HCT116 (cell line): ENCODE data around the gene CDH10. TPM values are rescaled to one million over a fixed set of nuclear protein-coding genes. Genes with fewer than 3 reads are reported as not detected.

Experiments
- ATAC-seq: fragments of 200-7000 bp; cut with Tn5 transposase; 2 replicates; pipeline ENCODE4 v1.9.1; 2020; ENCODE audit warnings: mild to moderate bottlenecking, moderate library complexity
- BruUV-seq: library from RNA; stranded (reverse); fragments of 400-500 nt; replicated peaks from 2 replicates; lab custom pipeline; 2021; lab: Mats Ljungman, UMichigan
- CTCF ChIA-PET: fragments of 300-600 bp; sonication (Branson Sonifier 250); formaldehyde crosslinking; loops from one replicate; lab custom pipeline; 2021; ENCODE audit warnings: antibody characterized with exemption; lab: Charles Lee
- POLR2A ChIA-PET: fragments of 300-600, 350-600 bp; sonication (Branson Sonifier 250); formaldehyde crosslinking; loops from one replicate; lab custom pipeline; 2021; ENCODE audit warnings: antibody characterized with exemption; lab: Charles Lee
- RAD21 ChIA-PET, 2 experiments: fragments of 300-600 bp; sonication (Branson Sonifier 250); formaldehyde crosslinking; loops; one replicate each; lab custom pipeline; 2023; ENCODE audit warnings: low total read pairs in 2 of 2; ENCODE audit not compliant: uncharacterized antibody in 2 of 2, unreplicated experiment in 2 of 2, low non-redundant PET in 1 of 2; lab: Charles Lee
- DNase-seq: peaks from one replicate; pipeline ENCODE4 v3.0.0-alpha.2; 2010; ENCODE audit warnings: low read depth, low spot score
- H2AFZ ChIP-seq: fragments of 200-600 bp; shearing (Covaris generic), sonication (generic); 2 replicates; pipeline ENCODE4 v1.6.1; 2017; ENCODE audit warnings: low read depth, mixed run types, mixed read lengths, antibody characterized with exemption, low read length; ENCODE audit not compliant: poor library complexity, severe bottlenecking
- H3K27ac ChIP-seq: 2 replicates; pipeline ENCODE4 v1.5.1; 2012; ENCODE audit warnings: low read depth, low read length
- H3K27me3 ChIP-seq: fragments of 200-600 bp; sonication (generic); 2 replicates; pipeline ENCODE4 v1.6.1; 2016; ENCODE audit warnings: mixed run types, low read length, mixed read lengths; ENCODE audit not compliant: insufficient read depth
- H3K36me3 ChIP-seq, 2 experiments: fragments of 200-500 bp in 1 of 2; fragments of 200-600 bp in 1 of 2; sonication (Bioruptor generic) in 1 of 2; sonication (generic) in 1 of 2; 2 replicates each; pipeline versions ENCODE4 v1.5.1 to v1.6.1; 2014 to 2016; ENCODE audit warnings: low read length in 2 of 2, inconsistent platforms in 1 of 2, mixed read lengths in 1 of 2, mixed run types in 1 of 2; ENCODE audit not compliant: insufficient read depth in 2 of 2, control insufficient read depth in 1 of 2
- H3K4me1 ChIP-seq, 2 experiments: fragments of 200-600 bp in 1 of 2; sonication (generic) in 1 of 2; 2 replicates each; pipeline versions ENCODE4 v1.5.1 to v1.6.1; 2012 to 2017; ENCODE audit warnings: low read length in 2 of 2, inconsistent platforms in 1 of 2, mild to moderate bottlenecking in 1 of 2, mixed read lengths in 1 of 2, mixed run types in 1 of 2, moderate library complexity in 1 of 2; ENCODE audit not compliant: insufficient read depth in 2 of 2, control insufficient read depth in 1 of 2
- H3K4me2 ChIP-seq: fragments of 200-600 bp; sonication (generic); 2 replicates; pipeline ENCODE4 v1.6.1; 2017; ENCODE audit warnings: mixed run types, low read length, mixed read lengths
- H3K4me3 ChIP-seq, 2 experiments: fragments of 200-600 bp in 1 of 2; sonication (generic) in 1 of 2; replicated peaks in 1 of 2; 2 replicates each; pipeline ENCODE4 v1.5.1; 2011 to 2016; ENCODE audit warnings: low read length in 2 of 2, control low read depth in 1 of 2, low read depth in 1 of 2, mild to moderate bottlenecking in 1 of 2, mixed read lengths in 1 of 2, mixed run types in 1 of 2
- H3K79me2 ChIP-seq: fragments of 200-600 bp; sonication (generic); 2 replicates; pipeline ENCODE4 v1.6.1; 2017; ENCODE audit warnings: mild to moderate bottlenecking, mixed run types, low read length, moderate library complexity, mixed read lengths; ENCODE audit not compliant: insufficient read depth
- H3K9ac ChIP-seq: fragments of 200-600 bp; sonication (generic); 2 replicates; pipeline ENCODE4 v1.6.1; 2016; ENCODE audit warnings: low read length, mixed read lengths
- H3K9me2 ChIP-seq: fragments of 200-600 bp; sonication (generic), shearing (Covaris generic); 2 replicates; pipeline ENCODE4 v1.6.1; 2017; ENCODE audit warnings: mixed run types, mild to moderate bottlenecking, moderate library complexity; ENCODE audit not compliant: insufficient read depth
- H3K9me3 ChIP-seq, 2 experiments: fragments of 200-500 bp in 1 of 2; fragments of 200-600 bp in 1 of 2; sonication (Bioruptor generic) in 1 of 2; sonication (generic) in 1 of 2; 2 replicates each; pipeline ENCODE4 v1.6.1; 2014 to 2017; ENCODE audit warnings: low read length in 2 of 2, mixed read lengths in 2 of 2, inconsistent platforms in 1 of 2, low read depth in 1 of 2, mild to moderate bottlenecking in 1 of 2, mixed run types in 1 of 2, moderate library complexity in 1 of 2; ENCODE audit not compliant: control insufficient read depth in 1 of 2, insufficient read depth in 1 of 2
- H4K20me1 ChIP-seq: fragments of 200-600 bp; sonication (generic), shearing (Covaris generic); 2 replicates; pipeline ENCODE4 v1.6.1; 2017; ENCODE audit warnings: mixed run types, mild to moderate bottlenecking, moderate library complexity; ENCODE audit not compliant: insufficient read depth
- CBX3 ChIP-seq: IDR thresholded peaks from 2 replicates; pipeline ENCODE4 v1.6.1; 2012; ENCODE audit warnings: low read depth
- CEBPB ChIP-seq: IDR thresholded peaks from 2 replicates; pipeline ENCODE4 v1.6.1; 2012; ENCODE audit warnings: low read depth
- EGR1 ChIP-seq: IDR thresholded peaks from 2 replicates; pipeline ENCODE4 v1.6.1; 2012; ENCODE audit warnings: low read depth
- EZH2 ChIP-seq: fragments of 200-600 bp; sonication (generic); IDR thresholded peaks from 2 replicates; pipeline ENCODE4 v1.6.1; 2017; ENCODE audit warnings: antibody characterized with exemption, mixed run types
- EZH2phosphoT487 ChIP-seq: fragments of 200-600 bp; IDR thresholded peaks from 2 replicates; pipeline ENCODE4 v1.6.1; 2018; ENCODE audit warnings: antibody characterized with exemption, borderline replicate concordance
- FOSL1 ChIP-seq: IDR thresholded peaks from 2 replicates; pipeline ENCODE4 v1.6.1; 2012; ENCODE audit warnings: low read depth
- JUND ChIP-seq: IDR thresholded peaks from 2 replicates; pipeline ENCODE4 v1.6.1; 2012
- POLR2A ChIP-seq: IDR thresholded peaks from 2 replicates; pipeline ENCODE4 v1.7.0; 2011; ENCODE audit warnings: borderline replicate concordance; ENCODE audit not compliant: insufficient read depth, insufficient read length; ENCODE audit errors: extremely low read depth
- POLR2AphosphoS5 ChIP-seq: IDR thresholded peaks from 2 replicates; pipeline ENCODE4 v1.6.1; 2011; ENCODE audit warnings: mild to moderate bottlenecking, low read depth, low read length, moderate library complexity
- RAD21 ChIP-seq: IDR thresholded peaks from 2 replicates; pipeline ENCODE4 v1.6.1; 2012; ENCODE audit warnings: low read depth, mild to moderate bottlenecking
- SIN3A ChIP-seq: IDR thresholded peaks from 2 replicates; pipeline ENCODE4 v1.6.1; 2012; ENCODE audit warnings: low read depth
- SRF ChIP-seq: IDR thresholded peaks from 2 replicates; pipeline ENCODE4 v1.6.1; 2012; ENCODE audit warnings: low read depth
- TCF7L2 ChIP-seq: IDR thresholded peaks from 2 replicates; pipeline ENCODE4 v1.7.0; 2011; ENCODE audit warnings: borderline replicate concordance, inconsistent platforms; ENCODE audit not compliant: insufficient read depth, insufficient read length; ENCODE audit errors: extremely low read depth
- YY1 ChIP-seq: IDR thresholded peaks from 2 replicates; pipeline ENCODE4 v1.6.1; 2011; ENCODE audit warnings: low read length, low read depth, moderate library complexity, mild to moderate bottlenecking; ENCODE audit not compliant: insufficient replicate concordance; ENCODE audit errors: extremely low read depth
- ZFX ChIP-seq: fragments of 450-650 bp; IDR thresholded peaks from 2 replicates; pipeline ENCODE4 v1.6.1; 2017
- ZNF274 ChIP-seq: fragments of 200-500 bp; sonication (Bioruptor generic); IDR thresholded peaks from 2 replicates; pipeline ENCODE4 v1.6.1; 2014; ENCODE audit warnings: mild to moderate bottlenecking, low read depth, low read length, inconsistent platforms
- intact Hi-C: fragments of 100-400 bp; cut with micrococcal nuclease; formaldehyde crosslinking; loops from 2 replicates; pipeline ENCODE4 v1.10.0; 2022
- total RNA-seq: library from RNA; stranded (reverse); gene quantifications from one replicate; pipeline ENCODE4 v1.2.1, GENCODE V29; 2021; ENCODE audit not compliant: unreplicated experiment
- TF ChIP-seq, protein P1 (sequence below): IDR thresholded peaks from 2 replicates; pipeline ENCODE4 v1.6.1; 2011; ENCODE audit warnings: mild to moderate bottlenecking, low read length, moderate library complexity; ENCODE audit not compliant: insufficient replicate concordance; ENCODE audit errors: extremely low read depth
- TF ChIP-seq, protein P2 (sequence below): IDR thresholded peaks from 2 replicates; pipeline ENCODE4 v1.6.1; 2012; ENCODE audit warnings: low read depth
- TF ChIP-seq, protein P3 (sequence below): IDR thresholded peaks from 2 replicates; pipeline ENCODE4 v1.6.1; 2012
- TF ChIP-seq, protein P4 (sequence below), 3 experiments: fragments of 200-600 bp in 1 of 3; sonication (generic) in 1 of 3; IDR thresholded peaks in 2 of 3; conservative IDR thresholded peaks in 1 of 3; 2 replicates each; pipeline ENCODE4 v1.5.1; 2012 to 2017; ENCODE audit warnings: low read depth in 2 of 3, low read length in 2 of 3, antibody characterized with exemption in 1 of 3, borderline replicate concordance in 1 of 3, control low read depth in 1 of 3, mild to moderate bottlenecking in 1 of 3, mixed read lengths in 1 of 3, mixed run types in 1 of 3, moderate library complexity in 1 of 3; ENCODE audit not compliant: insufficient read depth in 1 of 3

Gene CDH10
- total RNA-seq, 1 experiment from 2014 or later: not detected

DNA sequence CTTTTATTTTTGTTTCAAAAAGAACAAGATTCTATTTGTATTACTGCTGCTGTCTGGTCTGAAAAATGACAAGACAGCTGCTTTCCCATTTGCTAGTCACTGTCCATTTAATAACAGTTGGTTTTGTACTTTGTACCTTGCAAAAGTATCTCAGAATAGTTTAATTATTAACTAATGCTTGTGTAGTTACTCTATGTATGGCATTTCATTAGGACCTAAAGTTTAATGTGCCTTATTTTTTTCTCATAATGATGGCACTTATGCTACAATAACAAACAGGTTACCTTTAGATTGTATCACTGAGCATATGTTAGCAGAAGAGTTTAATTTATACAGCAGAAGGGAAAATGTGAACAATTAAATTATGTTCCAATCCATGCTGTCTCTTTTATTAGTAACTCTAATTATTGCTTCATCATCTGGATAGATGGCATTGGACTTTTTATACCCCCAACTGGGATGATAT is 134.2 kb downstream of the CDH10 start:
- no peak overlapping the region for H3K4me2 ChIP-seq
- no peaks in the 10 kb centered on the region for H3K9me2 ChIP-seq
- no peak for TF ChIP-seq ZFX
- no peak for TF ChIP-seq ZNF274
- TF ChIP-seq, protein P1, sequence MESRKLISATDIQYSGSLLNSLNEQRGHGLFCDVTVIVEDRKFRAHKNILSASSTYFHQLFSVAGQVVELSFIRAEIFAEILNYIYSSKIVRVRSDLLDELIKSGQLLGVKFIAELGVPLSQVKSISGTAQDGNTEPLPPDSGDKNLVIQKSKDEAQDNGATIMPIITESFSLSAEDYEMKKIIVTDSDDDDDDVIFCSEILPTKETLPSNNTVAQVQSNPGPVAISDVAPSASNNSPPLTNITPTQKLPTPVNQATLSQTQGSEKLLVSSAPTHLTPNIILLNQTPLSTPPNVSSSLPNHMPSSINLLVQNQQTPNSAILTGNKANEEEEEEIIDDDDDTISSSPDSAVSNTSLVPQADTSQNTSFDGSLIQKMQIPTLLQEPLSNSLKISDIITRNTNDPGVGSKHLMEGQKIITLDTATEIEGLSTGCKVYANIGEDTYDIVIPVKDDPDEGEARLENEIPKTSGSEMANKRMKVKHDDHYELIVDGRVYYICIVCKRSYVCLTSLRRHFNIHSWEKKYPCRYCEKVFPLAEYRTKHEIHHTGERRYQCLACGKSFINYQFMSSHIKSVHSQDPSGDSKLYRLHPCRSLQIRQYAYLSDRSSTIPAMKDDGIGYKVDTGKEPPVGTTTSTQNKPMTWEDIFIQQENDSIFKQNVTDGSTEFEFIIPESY: no peak
- TF ChIP-seq SIN3A: no peak
- TF ChIP-seq CEBPB: no peak
- TF ChIP-seq, protein P2, sequence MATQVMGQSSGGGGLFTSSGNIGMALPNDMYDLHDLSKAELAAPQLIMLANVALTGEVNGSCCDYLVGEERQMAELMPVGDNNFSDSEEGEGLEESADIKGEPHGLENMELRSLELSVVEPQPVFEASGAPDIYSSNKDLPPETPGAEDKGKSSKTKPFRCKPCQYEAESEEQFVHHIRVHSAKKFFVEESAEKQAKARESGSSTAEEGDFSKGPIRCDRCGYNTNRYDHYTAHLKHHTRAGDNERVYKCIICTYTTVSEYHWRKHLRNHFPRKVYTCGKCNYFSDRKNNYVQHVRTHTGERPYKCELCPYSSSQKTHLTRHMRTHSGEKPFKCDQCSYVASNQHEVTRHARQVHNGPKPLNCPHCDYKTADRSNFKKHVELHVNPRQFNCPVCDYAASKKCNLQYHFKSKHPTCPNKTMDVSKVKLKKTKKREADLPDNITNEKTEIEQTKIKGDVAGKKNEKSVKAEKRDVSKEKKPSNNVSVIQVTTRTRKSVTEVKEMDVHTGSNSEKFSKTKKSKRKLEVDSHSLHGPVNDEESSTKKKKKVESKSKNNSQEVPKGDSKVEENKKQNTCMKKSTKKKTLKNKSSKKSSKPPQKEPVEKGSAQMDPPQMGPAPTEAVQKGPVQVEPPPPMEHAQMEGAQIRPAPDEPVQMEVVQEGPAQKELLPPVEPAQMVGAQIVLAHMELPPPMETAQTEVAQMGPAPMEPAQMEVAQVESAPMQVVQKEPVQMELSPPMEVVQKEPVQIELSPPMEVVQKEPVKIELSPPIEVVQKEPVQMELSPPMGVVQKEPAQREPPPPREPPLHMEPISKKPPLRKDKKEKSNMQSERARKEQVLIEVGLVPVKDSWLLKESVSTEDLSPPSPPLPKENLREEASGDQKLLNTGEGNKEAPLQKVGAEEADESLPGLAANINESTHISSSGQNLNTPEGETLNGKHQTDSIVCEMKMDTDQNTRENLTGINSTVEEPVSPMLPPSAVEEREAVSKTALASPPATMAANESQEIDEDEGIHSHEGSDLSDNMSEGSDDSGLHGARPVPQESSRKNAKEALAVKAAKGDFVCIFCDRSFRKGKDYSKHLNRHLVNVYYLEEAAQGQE: no peak
- no peak for TF ChIP-seq FOSL1
- no peak for TF ChIP-seq YY1
- no peak for TF ChIP-seq JUND
- TF ChIP-seq RAD21: no peak
- no peak for TF ChIP-seq EGR1
- no peak for TF ChIP-seq EZH2
- no peak for TF ChIP-seq POLR2A
- TF ChIP-seq, protein P3, sequence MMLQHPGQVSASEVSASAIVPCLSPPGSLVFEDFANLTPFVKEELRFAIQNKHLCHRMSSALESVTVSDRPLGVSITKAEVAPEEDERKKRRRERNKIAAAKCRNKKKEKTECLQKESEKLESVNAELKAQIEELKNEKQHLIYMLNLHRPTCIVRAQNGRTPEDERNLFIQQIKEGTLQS: no peak
- TF ChIP-seq POLR2AphosphoS5: no peak
- TF ChIP-seq EZH2phosphoT487: no peak
- TF ChIP-seq TCF7L2: no peak
- no peak for TF ChIP-seq SRF
- no peak for TF ChIP-seq CBX3
- TF ChIP-seq, protein P4, sequence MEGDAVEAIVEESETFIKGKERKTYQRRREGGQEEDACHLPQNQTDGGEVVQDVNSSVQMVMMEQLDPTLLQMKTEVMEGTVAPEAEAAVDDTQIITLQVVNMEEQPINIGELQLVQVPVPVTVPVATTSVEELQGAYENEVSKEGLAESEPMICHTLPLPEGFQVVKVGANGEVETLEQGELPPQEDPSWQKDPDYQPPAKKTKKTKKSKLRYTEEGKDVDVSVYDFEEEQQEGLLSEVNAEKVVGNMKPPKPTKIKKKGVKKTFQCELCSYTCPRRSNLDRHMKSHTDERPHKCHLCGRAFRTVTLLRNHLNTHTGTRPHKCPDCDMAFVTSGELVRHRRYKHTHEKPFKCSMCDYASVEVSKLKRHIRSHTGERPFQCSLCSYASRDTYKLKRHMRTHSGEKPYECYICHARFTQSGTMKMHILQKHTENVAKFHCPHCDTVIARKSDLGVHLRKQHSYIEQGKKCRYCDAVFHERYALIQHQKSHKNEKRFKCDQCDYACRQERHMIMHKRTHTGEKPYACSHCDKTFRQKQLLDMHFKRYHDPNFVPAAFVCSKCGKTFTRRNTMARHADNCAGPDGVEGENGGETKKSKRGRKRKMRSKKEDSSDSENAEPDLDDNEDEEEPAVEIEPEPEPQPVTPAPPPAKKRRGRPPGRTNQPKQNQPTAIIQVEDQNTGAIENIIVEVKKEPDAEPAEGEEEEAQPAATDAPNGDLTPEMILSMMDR (IDR thresholded peaks at IDR 0.05 in 2 of 3, conservative IDR thresholded peaks at IDR 0.05 in 1 of 3; ENCODE audit: borderline replicate concordance in 1 of 3, insufficient read depth in 1 of 3, low read depth in 2 of 3, low read length in 2 of 3): no peak
- intact Hi-C loops: no loop called here
- peaks cover 0 to 11% of the 10 kb centered on the region in 2 experiments; a peak in 2 of 4 replicates for H3K9me3 ChIP-seq
- CTCF ChIA-PET: no interaction called here
- H4K20me1 ChIP-seq: no peaks in the 10 kb centered on the region
- RAD21 ChIA-PET: no interaction called here
- no peaks in the 10 kb centered on the region for H3K36me3 ChIP-seq
- H3K79me2 ChIP-seq: no peaks in the 10 kb centered on the region
- no peaks in the 10 kb centered on the region for H3K4me1 ChIP-seq
- H2AFZ ChIP-seq: no peak overlapping the region
- BruUV-seq: no TSS peak
- ATAC-seq (no peak), DNase-seq (no peak)
- no peak overlapping the region for H3K4me3 ChIP-seq
- no peak overlapping the region for H3K9ac ChIP-seq
- no peak overlapping the region for H3K27ac ChIP-seq
- POLR2A ChIA-PET: no interaction called here
- no peaks in the 10 kb centered on the region for H3K27me3 ChIP-seq
